NCI-H510A treated with DMSO at 0.1 percent for 48 hours (cell line): ENCODE data around the gene AFTPH.
A peak's percentile ranks its signal among the peaks of the same experiment; 100 is the strongest.

Experiments used
- DNase-seq: peaks from one replicate; lab custom pipeline; 2025; lab: John Stamatoyannopoulos, UW

Gene AFTPH

DNA sequence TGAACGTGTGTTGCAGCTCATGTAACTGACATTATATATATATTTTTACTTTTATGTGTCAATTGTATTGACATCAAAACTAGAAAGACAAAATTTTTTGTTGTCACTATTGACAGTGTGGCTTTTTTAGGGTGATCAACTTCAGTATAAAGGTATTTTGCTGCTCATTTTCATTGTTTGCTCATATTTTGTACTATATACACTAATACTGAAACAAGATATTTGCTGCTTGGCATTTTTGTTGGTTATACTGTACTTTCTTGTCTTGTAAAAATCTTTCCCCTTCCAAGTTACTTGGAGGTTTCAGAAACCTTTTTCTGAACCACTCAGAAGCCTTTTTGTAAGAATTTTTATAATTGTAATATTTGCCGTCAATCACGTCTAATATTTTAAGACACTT lies 16.5 kb downstream of the AFTPH start:
- DNase-seq, result no peak

DNA sequence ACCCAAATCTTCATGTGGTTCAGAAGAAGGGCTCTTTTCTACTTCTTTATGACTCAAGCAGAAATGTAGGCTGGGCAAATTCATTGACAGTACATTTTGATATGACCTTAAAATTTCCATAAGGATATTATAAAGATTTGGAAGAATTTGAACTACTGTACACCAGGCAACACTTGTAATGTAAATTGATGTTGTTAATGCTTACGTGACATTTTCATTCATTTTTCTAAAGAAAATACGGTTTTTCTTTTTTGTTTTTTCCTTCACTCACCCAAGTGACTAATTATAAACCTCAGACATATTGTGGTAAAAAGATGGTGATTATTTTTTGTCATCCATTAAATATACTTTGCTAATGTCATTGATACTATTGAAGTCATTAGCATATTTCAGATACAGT lies 17.4 kb downstream of the AFTPH start:
- no peak for DNase-seq

DNA sequence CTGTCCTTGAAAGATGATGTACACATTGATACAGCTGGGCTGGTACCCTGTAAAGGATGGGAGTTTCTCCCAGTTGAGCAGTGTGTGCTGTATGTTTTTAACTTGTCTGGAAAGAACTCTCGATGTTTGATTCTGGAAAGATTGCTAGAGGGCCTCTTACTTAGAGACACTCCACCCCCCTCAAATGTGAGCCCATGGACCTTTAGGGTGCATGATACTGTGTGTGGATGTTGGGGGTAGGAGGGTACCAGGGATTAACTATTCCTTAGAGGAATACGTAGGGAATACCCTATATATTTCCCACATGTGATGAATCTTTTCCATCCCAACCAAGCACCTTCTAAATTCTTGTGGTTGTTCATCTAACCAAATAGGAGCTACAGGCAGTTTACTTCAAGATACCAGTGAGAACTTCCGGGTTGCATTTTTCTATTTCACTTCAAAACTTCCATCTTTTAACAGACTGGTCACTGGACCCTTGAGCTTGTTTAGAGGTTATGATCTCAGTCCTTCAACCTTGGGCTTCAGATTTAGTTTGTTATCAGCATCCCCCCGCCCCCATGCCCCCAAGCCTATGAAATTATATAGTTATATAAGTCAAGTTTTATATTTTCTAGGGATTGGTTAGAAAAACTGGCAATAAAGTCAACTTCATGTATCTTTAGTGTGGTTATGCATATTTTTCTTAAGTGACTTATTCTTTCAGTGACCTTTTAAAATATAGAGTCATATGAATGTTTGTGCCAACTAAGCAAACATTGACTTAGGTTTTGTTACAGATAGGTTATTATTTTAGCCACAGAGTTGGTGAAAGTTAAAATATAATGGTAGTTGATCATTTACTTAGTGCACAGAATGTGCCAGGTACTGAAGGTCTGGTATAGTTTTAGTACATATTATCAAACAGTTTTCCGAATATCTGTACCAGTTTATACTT lies 18.2 kb downstream of the AFTPH start:
- no peak for DNase-seq

DNA sequence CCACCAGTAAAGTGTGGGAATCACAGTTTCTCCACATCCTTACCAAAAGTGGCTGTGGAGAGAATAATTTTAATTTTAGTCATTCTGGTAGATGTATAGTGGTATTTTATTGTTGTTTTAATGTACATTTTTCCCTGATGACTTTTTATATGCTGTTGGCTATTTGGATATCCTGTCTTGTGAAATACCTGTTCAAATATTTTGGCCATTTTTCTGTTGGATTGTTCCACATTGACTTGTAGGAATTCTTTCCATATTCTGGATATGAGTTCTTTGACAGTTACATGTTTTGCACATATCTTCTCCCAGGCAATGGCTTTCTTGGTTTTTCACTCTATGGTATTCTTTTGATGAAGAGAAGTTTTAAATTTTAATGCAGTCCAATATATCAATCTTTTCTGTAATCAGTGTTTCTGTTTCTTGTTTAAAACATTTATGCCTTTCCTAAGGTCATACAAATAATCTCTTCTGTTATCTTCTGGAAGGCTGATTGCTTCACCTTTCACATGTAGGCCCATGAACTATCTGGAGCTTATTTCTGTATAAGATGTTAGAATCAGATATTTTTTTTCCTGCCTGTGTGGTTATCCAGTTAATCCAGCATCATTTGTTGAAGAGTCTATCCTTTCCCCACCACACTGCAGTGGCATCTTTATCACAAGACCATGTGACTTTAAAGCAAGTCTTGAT lies 19.0 kb downstream of the AFTPH start:
- no peak for DNase-seq

DNA sequence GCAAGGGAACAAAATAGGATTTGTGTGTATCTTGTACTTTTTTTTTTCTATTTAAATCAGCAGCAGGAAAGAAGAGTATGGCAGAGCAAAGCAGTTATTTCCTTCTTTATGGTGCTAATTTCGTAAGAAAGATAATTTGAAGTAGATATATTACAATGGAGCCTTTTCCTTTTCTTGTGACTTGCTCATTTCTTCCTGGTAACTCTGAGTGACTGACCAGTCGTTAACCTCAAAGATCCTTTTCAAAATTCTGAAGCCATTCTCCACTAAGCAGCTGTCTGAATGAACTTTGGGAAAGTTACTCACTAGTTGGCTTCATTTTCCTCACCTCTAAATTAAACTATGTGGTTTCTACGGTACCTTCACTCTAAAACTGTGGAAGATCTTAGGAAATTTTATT lies 24.6 kb downstream of the AFTPH start:
- no peak for DNase-seq

DNA sequence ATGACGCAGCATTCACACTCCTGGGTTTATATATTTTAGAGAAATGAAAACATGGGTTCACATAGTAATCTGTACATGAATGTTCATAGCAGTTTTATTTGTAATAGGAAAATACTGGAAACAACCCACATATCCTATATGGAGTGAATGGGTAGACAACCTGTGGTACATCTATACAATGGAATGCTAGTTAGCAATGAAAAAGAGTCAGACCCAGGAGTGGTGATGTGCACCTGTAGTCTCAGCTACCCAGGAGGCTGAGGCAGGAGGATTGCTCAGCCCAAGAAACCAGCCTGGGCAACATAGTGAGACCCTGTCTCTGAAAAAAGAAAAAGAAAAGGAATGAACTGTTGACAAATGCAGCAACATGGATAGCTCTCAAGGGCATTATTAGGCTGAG lies 25.9 kb downstream of the AFTPH start:
- DNase-seq, result no peak

DNA sequence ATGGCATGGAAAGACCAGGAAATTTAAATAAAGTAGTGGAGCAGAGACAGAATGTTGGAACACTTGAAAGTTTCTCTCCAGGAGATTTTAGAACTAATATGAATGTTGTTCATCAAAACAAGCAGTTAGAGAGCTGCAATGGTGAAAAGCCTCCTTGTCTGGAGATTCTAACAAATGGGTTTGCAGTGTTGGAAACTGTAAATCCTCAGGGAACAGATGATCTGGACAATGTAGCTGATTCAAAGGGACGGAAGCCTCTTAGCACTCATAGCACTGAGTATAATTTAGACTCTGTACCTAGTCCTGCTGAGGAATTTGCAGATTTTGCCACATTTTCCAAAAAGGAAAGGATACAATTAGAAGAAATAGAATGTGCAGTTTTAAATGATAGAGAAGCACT lies 27.7 kb downstream of the AFTPH start:
- no peak for DNase-seq

DNA sequence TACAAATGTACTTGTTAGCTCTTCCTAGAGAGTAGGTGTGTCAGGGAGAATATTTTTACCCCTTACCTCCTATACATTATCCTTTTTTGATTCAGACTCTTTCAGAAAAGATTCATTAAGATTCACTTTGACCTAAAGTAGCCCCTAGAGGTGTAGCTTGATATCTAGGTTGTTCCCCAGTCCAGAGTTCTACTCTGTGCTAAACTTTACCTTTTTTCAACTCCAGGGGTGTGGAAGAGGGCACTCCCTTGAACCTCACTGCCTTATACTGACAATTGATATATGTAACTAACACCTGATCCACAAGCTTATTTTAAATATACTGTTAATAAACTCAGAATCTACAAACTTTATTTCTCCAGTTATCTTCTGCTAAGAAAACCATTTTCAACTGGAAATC lies 30.0 kb downstream of the AFTPH start:
- no peak for DNase-seq

DNA sequence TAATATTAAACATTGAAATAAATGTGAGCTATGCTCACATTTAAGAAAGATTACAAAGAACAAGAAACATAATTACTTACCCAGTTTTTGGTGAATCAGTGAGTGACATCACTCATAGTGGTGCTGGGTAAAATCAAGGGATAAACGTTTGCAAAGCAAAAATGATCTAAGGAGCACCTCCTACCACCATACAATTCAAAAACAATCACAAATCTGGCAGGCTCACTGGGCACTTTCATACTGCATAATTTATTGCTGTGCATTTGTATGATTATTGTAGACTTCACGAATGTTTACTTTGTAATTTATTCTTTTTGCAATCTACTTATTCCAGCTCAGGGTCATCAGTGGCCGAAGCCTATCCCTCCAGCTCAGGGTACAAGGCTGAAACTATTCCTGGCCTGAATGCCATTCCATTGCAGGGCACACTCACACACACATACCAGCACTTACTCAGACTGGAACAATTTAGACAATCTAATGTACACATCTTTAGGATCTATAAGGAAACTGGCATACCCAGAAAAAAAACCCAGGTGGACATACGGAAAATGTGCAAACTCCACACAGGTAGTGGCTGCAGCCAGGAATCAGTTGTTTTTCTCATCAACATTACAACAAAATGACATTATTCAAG lies 34.4 kb downstream of the AFTPH start:
- DNase-seq, result no peak

DNA sequence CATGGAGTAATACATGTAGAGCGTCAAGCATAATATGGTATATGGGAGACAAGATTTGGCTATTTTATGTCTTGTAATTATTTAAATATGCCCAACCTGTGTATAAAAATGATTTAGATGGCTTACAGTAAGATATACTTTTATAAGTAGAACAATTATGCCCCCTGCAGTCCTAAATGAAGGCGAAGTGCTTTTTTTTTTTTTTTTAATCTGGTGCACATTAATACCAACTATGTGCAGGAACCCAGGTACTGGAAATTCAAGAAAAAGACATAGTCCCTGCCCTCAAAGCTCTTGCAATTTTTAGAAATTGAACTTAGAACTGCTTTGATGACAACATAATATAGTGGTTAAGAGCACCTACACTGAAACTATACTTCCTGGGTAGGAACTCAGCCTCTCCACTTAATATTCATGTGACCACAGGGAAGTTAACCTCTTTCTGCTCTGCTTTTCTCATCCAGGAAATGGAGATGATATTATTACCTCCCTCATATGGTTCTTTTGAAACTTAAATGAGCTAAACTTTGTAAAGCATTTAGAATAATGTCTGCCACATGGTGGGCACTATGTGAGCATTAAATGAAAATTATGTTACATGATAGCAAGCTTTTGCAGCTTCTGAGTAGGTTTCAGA lies 38.1 kb downstream of the AFTPH start:
- DNase-seq, result peak; percentile 49

DNA sequence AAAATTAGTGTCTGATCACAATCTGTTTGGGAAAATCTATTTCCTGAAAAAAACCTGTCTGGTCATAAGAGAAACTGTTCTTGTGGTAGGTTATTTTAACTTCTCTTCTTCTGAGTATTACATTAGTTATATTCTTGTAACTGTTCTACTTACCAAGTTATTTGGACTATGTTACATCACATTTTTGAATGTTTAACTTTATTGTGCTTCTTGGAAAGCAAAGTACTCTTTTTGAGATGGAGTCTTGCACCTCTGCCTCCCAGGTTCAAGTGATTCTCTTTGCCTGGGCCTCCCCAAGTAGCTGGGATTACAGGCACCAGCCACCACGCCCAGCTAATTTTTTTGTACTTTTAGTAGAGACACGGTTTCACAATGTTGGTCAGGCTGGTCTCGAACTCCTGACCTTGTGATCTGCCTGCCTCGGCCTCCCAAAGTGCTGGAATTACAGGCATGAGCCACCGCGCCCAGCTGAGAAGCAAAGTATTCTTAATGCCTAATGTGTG lies 39.4 kb downstream of the AFTPH start:
- DNase-seq, result no peak

DNA sequence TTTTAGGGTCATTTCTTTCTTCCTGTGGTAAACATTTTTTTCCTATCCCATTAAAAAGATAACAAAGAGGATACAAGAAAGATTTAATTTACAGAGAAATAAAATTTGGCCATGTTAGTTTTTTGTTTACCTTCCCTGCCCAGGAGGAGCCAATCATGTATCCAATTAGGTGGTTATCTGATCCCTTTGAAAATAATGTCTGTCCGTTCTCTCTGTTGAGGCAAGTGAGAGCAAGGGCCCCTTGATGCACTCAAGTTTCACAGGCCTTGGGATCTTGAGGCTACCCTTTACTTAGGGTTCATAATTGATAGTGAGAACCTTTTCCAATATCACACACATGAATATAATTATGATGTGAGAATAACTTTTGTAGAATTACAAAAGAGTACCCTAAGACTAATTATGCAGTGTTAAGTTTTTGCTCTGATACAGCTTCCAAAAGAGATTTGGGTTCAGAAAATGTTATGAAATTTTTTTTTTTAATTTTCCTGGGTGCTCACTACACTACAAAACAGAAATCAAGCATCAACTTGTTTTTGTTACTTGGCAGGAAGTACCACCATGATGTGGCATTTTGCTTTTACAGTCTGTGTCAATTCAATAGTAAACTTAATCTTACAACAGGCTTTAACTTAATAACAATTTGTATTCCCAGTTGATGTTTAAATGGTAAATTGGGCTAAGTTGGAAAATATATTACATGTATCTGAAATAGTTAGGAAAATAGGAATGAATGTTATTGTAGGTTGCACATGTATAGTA lies 42.0 kb downstream of the AFTPH start:
- peak; percentile 37 for DNase-seq

DNA sequence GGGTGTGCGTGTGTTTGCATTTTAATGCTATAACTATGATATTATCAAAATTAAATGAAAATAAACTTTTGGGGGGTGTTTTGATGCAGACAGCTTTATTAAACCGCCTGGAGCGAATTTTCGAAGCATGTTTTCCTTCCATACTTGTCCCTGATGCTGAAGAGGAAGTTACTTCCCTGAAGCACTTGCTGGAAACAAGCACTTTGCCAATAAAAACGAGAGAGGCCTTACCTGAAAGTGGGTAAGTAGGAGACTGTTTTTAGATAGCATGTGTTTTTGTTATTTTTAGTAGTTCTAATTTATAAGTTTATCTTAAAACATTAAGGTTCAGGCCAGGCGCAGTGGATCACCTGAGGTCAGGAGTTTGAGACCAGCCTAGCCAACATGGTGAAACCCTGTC lies 43.3 kb downstream of the AFTPH start:
- DNase-seq, result no peak

DNA sequence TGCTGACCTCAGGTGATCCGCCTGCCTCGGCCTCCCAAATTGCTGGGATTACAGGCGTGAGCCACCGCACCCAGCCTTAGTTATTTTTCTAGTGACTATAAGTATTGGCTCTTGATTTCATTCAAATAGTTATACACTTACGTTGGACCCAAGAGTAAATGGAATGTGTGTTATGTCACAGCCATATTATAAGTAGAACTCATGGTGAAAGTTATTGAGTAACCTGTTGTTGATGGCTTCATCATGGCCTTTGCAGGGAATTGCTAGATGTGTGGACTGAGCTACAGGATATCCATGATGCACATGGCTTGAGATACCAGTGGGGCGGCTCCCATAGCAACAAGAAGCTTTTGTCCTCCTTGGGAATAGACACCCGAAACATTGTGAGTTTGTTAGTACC lies 44.7 kb downstream of the AFTPH start:
- DNase-seq, result no peak

DNA sequence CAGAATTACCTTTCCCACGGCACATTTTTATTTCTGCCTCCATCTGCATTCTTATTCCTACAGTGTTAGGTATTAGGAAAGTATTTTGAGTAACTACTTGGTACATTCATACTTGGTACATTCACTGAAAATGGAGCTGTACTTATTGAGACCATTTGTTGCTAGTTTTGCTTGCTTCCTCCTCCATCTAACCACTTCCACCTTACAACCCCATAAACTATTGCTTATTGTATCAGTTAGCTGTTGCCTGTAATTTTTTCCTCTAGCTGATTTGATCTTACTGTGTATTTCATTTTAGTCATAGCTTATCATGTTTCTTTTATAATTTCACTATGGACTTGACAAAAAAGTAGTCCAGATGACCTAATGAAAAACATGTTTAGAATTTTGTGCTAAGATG lies 50.7 kb downstream of the AFTPH start:
- DNase-seq, result no peak

DNA sequence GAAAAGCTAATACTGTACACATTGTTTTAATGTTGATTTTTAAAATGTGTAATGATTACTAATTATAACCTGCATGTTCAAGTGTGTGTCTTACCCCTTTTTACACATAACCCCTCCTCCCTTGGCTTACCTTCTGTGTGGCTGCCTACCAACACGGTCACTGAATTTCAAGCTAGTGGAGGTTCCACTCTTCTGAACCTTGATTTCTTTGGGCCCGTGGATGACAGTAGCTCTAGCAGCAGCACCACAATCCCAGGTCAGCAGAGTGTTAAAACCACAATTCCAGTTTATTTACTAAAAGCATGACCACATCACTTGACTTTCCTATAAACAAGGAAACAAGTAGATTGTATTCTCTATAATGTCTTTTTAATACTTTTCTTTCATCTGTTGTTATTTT lies 56.9 kb downstream of the AFTPH start:
- DNase-seq, result no peak

DNA sequence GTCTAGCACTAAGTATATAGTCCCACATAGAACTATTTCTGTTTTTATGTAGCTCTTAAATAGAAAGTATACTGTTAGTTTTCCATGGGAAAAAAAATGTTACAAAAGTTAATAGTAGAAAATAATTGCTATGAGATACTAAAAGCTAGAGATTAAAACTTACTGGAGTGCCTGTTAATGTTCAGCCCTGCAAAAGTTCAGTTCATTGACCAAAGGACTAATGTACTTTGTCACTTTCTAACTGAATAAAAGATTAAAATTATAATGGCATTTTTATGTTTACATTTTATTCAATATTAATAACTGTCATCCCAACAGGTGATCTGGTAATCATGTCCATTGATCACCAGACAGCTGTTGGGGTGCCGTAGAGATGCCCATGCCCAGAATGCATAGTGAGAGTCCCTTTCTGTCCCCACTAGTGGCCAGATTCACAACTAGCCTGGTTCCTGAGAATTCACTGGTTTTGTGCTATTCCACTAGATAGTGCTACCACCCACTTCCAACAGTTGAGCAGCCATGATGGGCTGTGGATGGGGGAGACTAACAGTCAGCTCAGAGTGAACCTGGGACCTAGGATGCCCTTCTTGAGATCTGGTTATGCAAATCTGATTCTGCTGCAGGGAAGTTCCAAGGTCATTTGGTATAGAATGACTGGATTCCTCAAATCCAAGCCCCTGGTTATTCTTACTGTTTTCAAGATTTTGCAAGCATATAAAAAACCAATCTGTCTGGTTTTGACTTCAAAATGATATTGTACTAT lies 57.8 kb downstream of the AFTPH start:
- DNase-seq, result no peak

DNA sequence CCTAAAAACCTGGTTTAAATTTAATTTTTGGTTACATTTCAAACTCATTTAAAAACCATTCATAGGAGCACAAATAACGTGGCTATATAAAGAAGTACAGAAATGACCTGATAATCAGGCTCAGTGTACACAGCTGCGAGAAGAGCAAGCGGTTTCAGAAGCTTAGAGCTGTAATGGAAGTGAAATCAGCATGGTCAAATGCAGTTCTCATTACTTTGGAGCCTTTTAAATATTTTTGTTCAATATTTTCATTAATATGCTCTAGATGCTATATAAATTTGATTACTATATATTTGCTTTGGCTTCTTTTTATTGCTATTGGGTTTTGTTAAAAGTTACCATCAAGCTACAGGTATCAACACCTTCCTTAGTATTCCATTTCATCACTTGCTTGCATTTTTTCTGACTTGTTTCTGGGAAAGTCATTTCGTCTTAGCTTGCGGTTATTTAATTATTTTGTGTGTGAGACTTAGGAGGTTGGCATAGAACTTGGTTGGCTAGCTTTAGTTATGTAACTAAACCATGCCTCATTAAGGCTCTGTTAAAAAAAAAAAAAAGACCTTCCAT lies 58.7 kb downstream of the AFTPH start:
- DNase-seq, result no peak

DNA sequence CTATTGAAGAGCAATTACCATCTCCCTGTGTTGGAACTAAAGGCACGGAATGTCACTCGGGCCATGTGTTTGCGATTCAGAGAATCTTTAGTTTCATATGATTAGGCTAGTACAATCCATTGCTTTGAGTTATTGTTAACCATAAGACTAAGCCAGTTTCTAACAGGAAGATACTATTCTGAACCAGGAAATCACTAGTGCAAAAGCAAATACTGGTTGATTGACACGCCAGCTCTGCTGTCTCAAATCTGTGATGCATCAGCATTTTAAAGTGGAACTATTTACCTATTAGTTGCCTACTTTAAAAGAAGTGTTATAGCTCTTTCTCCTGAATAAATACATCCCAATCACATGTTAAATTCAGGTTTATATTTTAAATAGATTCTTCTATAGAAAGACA lies 61.9 kb downstream of the AFTPH start:
- no peak for DNase-seq

DNA sequence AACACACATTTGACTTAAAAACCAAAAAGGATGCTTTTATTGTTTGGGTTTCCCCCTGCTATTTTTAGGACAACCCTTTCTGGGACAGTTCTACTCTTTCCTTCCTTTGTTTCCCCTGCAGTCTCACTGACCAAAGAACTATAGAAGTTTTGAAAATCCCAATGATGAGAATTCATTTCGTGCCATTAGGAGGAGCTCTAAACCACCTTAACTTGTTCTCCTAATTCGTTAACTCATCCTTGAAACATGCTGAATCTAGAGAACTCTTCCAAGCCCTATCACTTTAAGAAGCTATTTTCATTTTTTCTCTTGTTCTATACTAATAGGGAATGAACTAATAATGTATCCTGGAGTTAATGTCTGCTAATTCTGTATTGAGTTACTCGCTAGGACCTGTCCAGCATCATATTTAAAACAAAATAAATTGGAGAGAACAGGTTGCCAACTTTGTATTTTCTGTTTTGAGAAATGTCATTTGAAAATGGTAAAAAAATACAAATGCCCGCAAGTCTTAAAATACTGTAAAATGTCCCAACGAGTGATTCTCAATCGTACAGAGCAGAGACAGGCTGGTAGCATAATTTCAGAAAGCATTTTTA lies 62.9 kb downstream of the AFTPH start:
- peak; percentile 66 for DNase-seq
